Measurements from ENCODE around the gene GPX1. TPM values are rescaled to one million over a fixed set of nuclear protein-coding genes. Genes with fewer than 3 reads are reported as not detected.
"Not testable (repeated sequence)": the region's sequence is repeated elsewhere in the genome, so short reads cannot be mapped to it uniquely, and the experiment has no call there.

Gene GPX1
- 325 TPM for polyA plus RNA-seq (2013, experiment 1 of 2; ENCODE audit: insufficient read length)
- polyA plus RNA-seq (2013, experiment 2 of 2; ENCODE audit: insufficient read length): 341 TPM

- peak; percentile 97 for DNase-seq
These were observed at the start of gene GPX1 for GRCh38 chr3:49358217-49358883. TSS of gene GPX1 (minus strand) at chr3:49358353. CDS start at chr3:49358278, 75 bp downstream.

GRCh38 chr3:49406571-49407565, 48.7 kb upstream of the GPX1 start:
- DNase-seq: no peak

- not testable (repeated sequence) for DNase-seq
These were observed 47.4 kb upstream of the GPX1 start for GRCh38 chr3:49405570-49405969.

- DNase-seq: no peak
These were observed 45.7 kb upstream of the GPX1 start for GRCh38 chr3:49403891-49404290.

- no peak for DNase-seq
These were observed 43.6 kb upstream of the GPX1 start for GRCh38 chr3:49401766-49402165.

- no peak for DNase-seq
These were observed 41.3 kb upstream of the GPX1 start for GRCh38 chr3:49399461-49399860.

- DNase-seq: no peak
These were observed 39.3 kb upstream of the GPX1 start for GRCh38 chr3:49397470-49397869.

GRCh38 chr3:49391310-49391709, 33.2 kb upstream of the GPX1 start:
- DNase-seq: not testable (repeated sequence)

- no peak for DNase-seq
These were observed 31.1 kb upstream of the GPX1 start for GRCh38 chr3:49389297-49389696.

GRCh38 chr3:49388289-49388820, 30.2 kb upstream of the GPX1 start:
- peak; percentile 57 for DNase-seq

- no peak for DNase-seq
These were observed 29.6 kb upstream of the GPX1 start for GRCh38 chr3:49387721-49388120.

GRCh38 chr3:49386056-49386756, 28.1 kb upstream of the GPX1 start:
- DNase-seq: no peak

GRCh38 chr3:49385617-49386016, 27.5 kb upstream of the GPX1 start:
- DNase-seq: no peak

- DNase-seq: no peak
These were observed 25.2 kb upstream of the GPX1 start for GRCh38 chr3:49383387-49383786.

- DNase-seq: peak; percentile 86
These were observed 20.2 kb upstream of the GPX1 start for GRCh38 chr3:49378249-49378895.

- peak; percentile 56 for DNase-seq
These were observed 19.3 kb upstream of the GPX1 start for GRCh38 chr3:49377483-49377882.

GRCh38 chr3:49371946-49372345, 13.8 kb upstream of the GPX1 start:
- no peak for DNase-seq

GRCh38 chr3:49370585-49371290, 12.6 kb upstream of the GPX1 start:
- DNase-seq: no peak

GRCh38 chr3:49362561-49362960, 4.4 kb upstream of the GPX1 start:
- peak; percentile 64 for DNase-seq

GRCh38 chr3:49359623-49360022, 1.5 kb upstream of the GPX1 start:
- DNase-seq: peak; percentile 36

GRCh38 chr3:49358884-49359225, 702 bp upstream of the GPX1 start:
- no peak for DNase-seq

All from fibroblast of skin of abdomen (primary cell).